HG03108 (cell line): ENCODE results near the gene TRHDE.
"Not testable (repeated sequence)": the region's sequence is repeated elsewhere in the genome, so short reads cannot be mapped to it uniquely, and the experiment has no call there.

Experiments used
- ATAC-seq: cut with Tn5 transposase; IDR thresholded peaks from one replicate; pipeline ENCODE4 v1.9.1; 2021; ENCODE audit warnings: moderate library complexity; ENCODE audit not compliant: unreplicated experiment

Gene TRHDE

GRCh38 chr12:72605975-72606374 is 333.8 kb downstream of the TRHDE start:
- ATAC-seq: no peak

DNA sequence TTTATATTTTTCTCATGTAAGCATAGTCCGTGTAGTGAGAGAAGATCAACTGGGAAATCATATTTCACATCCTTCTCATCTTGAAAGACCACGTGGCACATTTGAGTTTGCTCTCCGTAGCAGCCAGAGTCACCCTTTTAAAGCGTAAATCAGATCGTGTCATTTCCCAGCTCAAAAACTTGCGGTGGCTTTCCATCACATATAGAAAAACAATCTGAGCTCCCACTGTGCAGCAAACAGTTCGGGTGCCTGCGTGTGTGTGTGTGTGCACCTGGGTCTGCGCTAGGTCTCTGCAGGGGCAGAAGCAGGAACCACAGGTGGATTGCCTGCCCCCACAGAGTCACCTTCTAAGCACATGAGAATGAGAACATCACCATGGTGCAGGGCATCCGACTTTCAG is 338.2 kb downstream of the TRHDE start:
- no peak for ATAC-seq

GRCh38 chr12:72610854-72611358 is 338.7 kb downstream of the TRHDE start:
- no peak for ATAC-seq

GRCh38 chr12:72612171-72612570 is 340.0 kb downstream of the TRHDE start:
- ATAC-seq: no peak

- ATAC-seq: no peak
Measured at GRCh38 chr12:72618764-72619163, 346.6 kb downstream of the TRHDE start.

DNA sequence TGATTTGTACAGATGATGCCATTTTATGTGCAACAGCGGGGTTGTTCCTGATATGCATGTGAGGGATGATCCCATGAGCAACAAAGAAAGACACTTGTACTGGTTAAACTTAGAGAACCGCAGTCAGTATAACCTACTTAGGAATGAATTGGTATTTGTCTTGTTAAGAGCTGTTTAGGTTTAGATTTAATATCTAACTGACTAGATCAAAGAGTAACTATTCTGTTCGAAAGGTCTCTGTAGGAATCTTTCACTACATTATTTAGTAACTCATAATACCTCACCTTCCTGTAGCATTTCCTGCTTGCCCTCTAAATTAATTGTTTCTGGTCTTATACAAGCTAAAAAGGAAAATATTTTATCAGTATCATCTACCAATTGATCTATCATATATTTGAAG is 350.4 kb downstream of the TRHDE start:
- peak; percentile 69 for ATAC-seq

GRCh38 chr12:72631926-72632685 is 359.9 kb downstream of the TRHDE start:
- ATAC-seq: no peak

- ATAC-seq: no peak
Measured at GRCh38 chr12:72642706-72643105, 370.5 kb downstream of the TRHDE start.

DNA sequence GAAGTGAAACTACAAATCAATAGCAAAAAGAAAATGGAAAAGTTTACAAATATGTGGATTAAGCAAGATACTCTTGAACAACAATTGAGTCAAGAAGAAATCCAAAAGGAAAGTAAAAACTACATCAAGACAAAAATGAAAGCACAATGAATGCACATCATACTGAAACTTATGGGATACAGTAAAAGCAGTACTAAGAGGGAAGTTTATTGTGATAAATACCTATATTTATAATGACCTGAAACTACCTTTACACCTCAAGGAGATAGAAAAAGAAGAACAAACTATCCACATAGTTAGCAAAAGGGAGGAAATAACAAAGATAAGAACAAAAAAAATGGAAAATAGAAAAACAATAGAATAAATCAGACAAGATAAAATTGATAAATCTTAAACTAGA is 375.0 kb downstream of the TRHDE start:
- ATAC-seq: no peak

GRCh38 chr12:72658615-72659014 is 386.4 kb downstream of the TRHDE start:
- ATAC-seq: no peak

DNA sequence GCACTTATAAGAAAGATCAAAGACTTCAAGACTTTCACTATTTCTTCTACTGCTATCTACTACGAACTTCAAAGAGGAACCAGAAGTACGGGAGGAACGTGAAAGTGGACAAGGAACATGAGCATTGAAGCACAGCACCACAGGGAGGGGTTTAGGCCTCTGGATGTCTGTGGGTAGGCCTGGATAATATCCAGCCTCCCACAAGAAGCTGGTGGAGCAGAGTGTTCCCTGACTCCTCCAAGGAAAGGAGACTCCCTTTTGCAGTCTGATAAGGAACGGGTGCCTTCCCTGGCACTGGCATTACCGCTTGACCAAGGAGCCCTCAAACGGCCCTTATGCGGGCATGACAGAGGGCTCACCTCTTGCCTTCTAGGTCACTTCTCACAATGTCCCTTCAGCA is 388.0 kb downstream of the TRHDE start:
- ATAC-seq: not testable (repeated sequence)

DNA sequence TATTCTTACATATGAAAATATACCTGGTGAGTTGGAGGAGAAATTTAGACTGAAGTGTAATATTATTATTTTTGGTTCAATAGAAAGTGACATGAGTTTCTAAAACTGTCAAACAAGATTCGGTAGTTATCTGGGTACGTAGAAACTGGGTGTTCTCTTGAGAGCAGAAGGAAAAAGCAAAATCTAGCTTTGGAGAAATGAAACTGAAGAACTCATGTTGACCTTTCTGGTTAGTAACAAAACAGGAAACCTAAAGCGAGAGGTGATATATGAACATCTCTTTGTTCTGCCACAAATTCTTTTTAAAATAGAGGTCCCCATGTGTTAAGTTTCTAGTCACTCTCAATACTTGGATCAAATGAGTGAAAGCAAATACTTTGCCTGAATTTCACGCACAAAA is 401.7 kb downstream of the TRHDE start:
- ATAC-seq: peak; percentile 67

- ATAC-seq: no peak
Measured at GRCh38 chr12:72676556-72676955, 404.4 kb downstream of the TRHDE start.

- ATAC-seq: no peak
Measured at GRCh38 chr12:72677139-72677538, 405.0 kb downstream of the TRHDE start.

GRCh38 chr12:72677846-72678245 is 405.7 kb downstream of the TRHDE start:
- no peak for ATAC-seq

- ATAC-seq: no peak
Measured at GRCh38 chr12:72679147-72679757, 407.1 kb downstream of the TRHDE start.

- no peak for ATAC-seq
Measured at GRCh38 chr12:72681028-72681427, 408.9 kb downstream of the TRHDE start.

GRCh38 chr12:72684491-72684890 is 412.3 kb downstream of the TRHDE start:
- no peak for ATAC-seq

DNA sequence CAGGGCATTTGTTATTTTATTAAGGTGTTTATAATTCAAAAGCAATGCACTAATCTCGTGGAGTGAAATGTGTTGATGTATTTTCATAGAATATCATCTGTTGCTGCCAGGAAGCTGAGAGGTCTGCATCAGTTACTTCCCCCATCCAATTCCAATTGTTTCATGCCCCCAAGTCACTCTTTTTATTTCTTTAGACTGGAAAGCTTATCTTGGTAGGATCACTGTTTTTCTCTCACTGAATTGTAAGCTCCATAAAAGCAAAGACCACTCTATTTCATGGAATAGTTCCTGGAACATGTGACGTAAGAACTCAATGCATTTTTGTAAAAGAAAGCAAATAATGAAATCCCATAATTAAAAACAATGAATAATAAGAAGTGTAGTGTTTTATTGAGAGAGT is 420.2 kb downstream of the TRHDE start:
- ATAC-seq: no peak

DNA sequence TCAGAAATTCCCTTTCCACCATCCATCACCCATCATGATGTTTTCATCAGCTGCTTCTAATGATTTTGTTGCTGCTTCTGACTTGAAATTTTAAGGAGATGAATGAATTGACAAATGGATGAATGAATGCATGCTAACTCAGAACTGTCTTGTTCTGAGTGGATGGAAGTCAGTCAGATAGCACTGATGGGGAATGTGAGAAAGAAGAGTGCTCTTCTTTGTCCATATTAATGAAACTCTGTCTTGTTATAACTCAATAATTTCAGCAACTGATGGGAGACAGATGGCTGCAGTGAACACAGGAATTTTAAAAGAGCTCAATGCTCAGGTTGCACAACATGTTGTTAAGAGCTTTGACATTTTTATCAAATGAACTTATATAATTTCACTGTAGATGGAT is 422.0 kb downstream of the TRHDE start:
- no peak for ATAC-seq

DNA sequence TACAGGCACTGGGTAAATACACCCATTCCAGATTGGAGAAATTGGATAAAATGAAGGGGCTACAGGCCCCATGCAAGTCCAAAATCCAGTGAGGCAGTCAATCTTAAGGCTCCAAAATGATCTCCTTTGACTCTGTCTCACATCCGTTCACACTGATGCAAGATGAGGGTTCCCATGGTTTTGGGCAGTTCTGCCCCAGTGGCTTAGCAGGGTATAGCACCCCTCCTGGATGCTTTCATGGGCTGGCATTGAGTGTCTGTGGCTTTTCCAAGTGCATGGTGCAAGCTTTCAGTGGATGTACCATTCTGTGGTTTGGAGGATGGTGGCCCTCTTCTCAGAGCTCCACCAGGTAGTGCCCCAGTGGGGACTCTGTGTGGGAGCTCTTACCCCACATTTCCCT is 427.2 kb downstream of the TRHDE start:
- no peak for ATAC-seq

DNA sequence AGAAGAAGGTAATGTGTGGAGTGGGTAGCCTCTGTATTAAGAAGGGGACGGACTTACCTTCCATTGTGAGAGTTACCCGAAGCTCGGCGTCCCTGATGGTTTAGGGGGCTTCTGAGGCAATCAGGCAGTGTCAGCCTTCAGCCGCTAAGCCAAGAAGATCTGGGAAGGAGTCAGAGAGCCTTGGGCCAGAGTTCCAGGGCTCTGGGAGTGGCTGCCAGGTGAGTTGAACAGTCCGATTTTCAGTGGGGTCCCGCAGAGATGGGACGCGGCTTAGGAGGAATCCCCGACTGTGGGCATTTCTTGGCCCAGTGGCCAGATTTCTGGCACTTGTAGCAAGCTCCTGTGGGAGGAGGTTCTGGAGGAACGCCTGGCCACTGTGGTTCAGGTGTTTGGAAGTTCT is 439.9 kb downstream of the TRHDE start:
- ATAC-seq: not testable (repeated sequence)

DNA sequence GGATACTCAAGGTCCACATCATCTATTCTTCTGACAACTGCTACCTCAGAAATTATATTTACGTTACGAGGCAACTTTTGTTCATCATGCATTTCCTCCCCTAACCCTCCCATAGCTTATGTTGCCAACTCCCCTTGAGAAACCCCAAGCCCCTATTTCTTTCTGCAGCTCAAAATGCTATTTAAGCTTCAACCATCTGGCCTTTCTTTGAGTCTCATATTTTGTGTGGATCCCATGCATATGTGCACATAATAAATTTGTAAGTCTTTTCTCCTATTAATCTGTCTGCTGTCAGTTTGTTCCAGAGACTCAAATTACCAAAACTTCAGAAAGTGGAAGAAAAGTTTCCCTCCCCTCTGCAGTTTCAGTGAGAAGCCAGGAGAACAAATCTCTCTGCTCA is 444.1 kb downstream of the TRHDE start:
- ATAC-seq: no peak
